Measurements from ENCODE around the gene CCDC107. TPM values are rescaled to one million over a fixed set of nuclear protein-coding genes. Genes with fewer than 3 reads are reported as not detected.

CCDC107 gene
- total and polyA plus RNA-seq, 2 of the 13 experiments (the other 11 are each of a cell fraction or from before 2014, with no cell fraction given), result 7.1 to 15.2 TPM

DNA sequence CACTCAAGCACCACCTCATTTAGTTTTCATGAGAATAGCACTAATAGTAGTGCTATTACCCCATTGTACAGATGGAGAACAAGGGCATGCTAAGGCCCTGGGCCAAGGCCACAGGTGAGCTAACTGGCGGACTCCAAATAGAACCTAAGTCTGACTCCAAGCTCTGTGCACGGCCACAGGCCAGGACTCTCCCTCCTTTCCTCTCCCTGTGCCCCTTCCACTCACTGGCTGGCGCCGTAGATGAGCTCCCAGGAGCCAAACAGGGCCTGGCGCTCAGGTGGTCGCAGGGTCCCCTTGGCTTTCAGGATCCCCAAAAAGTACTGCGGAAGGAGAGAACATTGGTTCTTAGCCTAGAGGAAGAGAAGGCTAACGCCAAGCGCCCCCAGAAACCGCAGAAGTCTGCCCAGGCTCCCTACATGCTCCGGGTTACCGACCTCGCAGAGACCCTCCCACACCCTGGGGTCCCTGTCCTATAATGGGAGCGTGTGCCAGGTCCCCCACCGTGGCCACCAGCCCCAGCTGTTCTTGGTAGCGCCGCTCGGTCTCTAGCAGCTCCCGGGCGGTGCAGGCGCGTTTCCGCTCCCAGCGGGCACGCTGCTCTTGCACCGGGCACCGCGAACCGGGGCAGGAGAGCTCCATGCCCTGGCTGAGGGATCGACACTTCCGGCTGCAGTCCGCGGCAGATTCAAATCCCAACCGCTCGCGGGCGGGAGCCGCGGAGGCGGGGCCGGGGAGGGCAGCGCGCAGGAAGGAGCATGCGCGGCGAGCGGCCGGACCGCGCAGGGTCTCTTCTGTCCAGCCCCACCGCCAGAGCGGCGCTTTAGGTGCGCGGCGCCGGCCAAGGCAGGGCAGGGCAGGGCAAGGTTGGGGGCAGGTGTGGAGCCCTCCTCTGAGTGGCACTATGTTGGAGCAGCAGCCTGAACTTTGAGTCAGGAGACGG, 6.7 kb downstream of the CCDC107 start, which contains the start of gene ARHGEF39 (continued):
- TF ChIP-seq, protein P1, sequence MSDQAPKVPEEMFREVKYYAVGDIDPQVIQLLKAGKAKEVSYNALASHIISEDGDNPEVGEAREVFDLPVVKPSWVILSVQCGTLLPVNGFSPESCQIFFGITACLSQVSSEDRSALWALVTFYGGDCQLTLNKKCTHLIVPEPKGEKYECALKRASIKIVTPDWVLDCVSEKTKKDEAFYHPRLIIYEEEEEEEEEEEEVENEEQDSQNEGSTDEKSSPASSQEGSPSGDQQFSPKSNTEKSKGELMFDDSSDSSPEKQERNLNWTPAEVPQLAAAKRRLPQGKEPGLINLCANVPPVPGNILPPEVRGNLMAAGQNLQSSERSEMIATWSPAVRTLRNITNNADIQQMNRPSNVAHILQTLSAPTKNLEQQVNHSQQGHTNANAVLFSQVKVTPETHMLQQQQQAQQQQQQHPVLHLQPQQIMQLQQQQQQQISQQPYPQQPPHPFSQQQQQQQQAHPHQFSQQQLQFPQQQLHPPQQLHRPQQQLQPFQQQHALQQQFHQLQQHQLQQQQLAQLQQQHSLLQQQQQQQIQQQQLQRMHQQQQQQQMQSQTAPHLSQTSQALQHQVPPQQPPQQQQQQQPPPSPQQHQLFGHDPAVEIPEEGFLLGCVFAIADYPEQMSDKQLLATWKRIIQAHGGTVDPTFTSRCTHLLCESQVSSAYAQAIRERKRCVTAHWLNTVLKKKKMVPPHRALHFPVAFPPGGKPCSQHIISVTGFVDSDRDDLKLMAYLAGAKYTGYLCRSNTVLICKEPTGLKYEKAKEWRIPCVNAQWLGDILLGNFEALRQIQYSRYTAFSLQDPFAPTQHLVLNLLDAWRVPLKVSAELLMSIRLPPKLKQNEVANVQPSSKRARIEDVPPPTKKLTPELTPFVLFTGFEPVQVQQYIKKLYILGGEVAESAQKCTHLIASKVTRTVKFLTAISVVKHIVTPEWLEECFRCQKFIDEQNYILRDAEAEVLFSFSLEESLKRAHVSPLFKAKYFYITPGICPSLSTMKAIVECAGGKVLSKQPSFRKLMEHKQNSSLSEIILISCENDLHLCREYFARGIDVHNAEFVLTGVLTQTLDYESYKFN (CRISPR knock-in tag; conservative IDR thresholded peaks at IDR 0.05), result peak; percentile 55
- TF ChIP-seq ZNF644 (CRISPR knock-in tag; IDR thresholded peaks at IDR 0.05; ENCODE audit: low read depth), result no peak
- TF ChIP-seq ZNF879 (CRISPR knock-in tag; IDR thresholded peaks at IDR 0.05), result no peak
- TF ChIP-seq BORCS8-MEF2B (CRISPR knock-in tag; IDR thresholded peaks at IDR 0.05), result peak; percentile 98
- no peak for TF ChIP-seq FOSL2 (CRISPR knock-in tag; IDR thresholded peaks at IDR 0.05)
- no peak for TF ChIP-seq ZNF207 (IDR thresholded peaks at IDR 0.05; ENCODE audit: borderline replicate concordance)
- peak; percentile 75; the same call in 1 of the 2 replicates for TF ChIP-seq ZNF34 (CRISPR knock-in tag; IDR thresholded peaks at IDR 0.05; ENCODE audit: borderline replicate concordance)
- TF ChIP-seq ZNF3 (CRISPR knock-in tag; IDR thresholded peaks at IDR 0.05), result no peak
- TF ChIP-seq DNMT1 (CRISPR knock-in tag; IDR thresholded peaks at IDR 0.05), result 0 out of 2 replicates have a peak, but pooled peaks have one; percentile 8
- no peak for TF ChIP-seq XBP1 (CRISPR knock-in tag; IDR thresholded peaks at IDR 0.05)
- peak; percentile 47; the same call in 1 of the 2 replicates for TF ChIP-seq SP2 (CRISPR knock-in tag; IDR thresholded peaks at IDR 0.05)
- TF ChIP-seq KLF6 (CRISPR knock-in tag; IDR thresholded peaks at IDR 0.05), result no peak
- peak; percentile 85; the same call in 1 of the 2 replicates for TF ChIP-seq TMF1 (CRISPR knock-in tag; IDR thresholded peaks at IDR 0.05; ENCODE audit: low read depth)
- no peak for TF ChIP-seq TCF12 (IDR thresholded peaks at IDR 0.05)
- no peak for TF ChIP-seq TCF12 (CRISPR knock-in tag; IDR thresholded peaks at IDR 0.05)
- TF ChIP-seq ZNF776 (CRISPR knock-in tag; IDR thresholded peaks at IDR 0.05), result peak; percentile 62
- TF ChIP-seq SPEN (CRISPR knock-in tag; IDR thresholded peaks at IDR 0.05; ENCODE audit: low read depth), result peak; percentile 78
- TF ChIP-seq, protein P2, sequence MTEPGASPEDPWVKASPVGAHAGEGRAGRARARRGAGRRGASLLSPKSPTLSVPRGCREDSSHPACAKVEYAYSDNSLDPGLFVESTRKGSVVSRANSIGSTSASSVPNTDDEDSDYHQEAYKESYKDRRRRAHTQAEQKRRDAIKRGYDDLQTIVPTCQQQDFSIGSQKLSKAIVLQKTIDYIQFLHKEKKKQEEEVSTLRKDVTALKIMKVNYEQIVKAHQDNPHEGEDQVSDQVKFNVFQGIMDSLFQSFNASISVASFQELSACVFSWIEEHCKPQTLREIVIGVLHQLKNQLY (CRISPR knock-in tag; IDR thresholded peaks at IDR 0.05), result no peak
- peak; percentile 51; the same call in 1 of the 2 replicates for TF ChIP-seq PAWR (CRISPR knock-in tag; IDR thresholded peaks at IDR 0.05; ENCODE audit: borderline replicate concordance)
- no peak; the same call in 1 of the 2 replicates for TF ChIP-seq HOXD1 (CRISPR knock-in tag; IDR thresholded peaks at IDR 0.05)
- TF ChIP-seq EZH2 (conservative IDR thresholded peaks at IDR 0.05; ENCODE audit: low read depth, low read length), result no peak
- peak; percentile 57; the same call in 1 of the 2 replicates for TF ChIP-seq WIZ (CRISPR knock-in tag; IDR thresholded peaks at IDR 0.05)
- peak; percentile 30 for TF ChIP-seq MED8 (CRISPR knock-in tag; IDR thresholded peaks at IDR 0.05; ENCODE audit: insufficient replicate concordance)
- peak; percentile 78 for TF ChIP-seq ZNF792 (CRISPR knock-in tag; IDR thresholded peaks at IDR 0.05)
